Uterus (tissue), 4 donors: Measurements from ENCODE around the gene RCN1. TPM values are rescaled to one million over a fixed set of nuclear protein-coding genes. Genes with fewer than 3 reads are reported as not detected.

Source experiments
- DNase-seq, 2 donors: peaks; one replicate each; pipeline ENCODE4 v3.0.0-alpha.2; 2019 to 2020
- H3K27ac ChIP-seq, 2 donors: fragments of 200-600 bp; sonication (generic); 1 replicate in 1 of 2; 2 replicates in 1 of 2; pipeline ENCODE4 v1.5.1; 2016 to 2018
- H3K27me3 ChIP-seq, 2 donors: fragments of 200-600 bp; sonication (generic); one replicate each; pipeline ENCODE4 v1.5.1; 2018 to 2019; ENCODE audit warnings: control low read depth in 1 of 2
- H3K36me3 ChIP-seq, 2 donors: fragments of 200-600 bp; sonication (generic); one replicate each; pipeline ENCODE4 v1.5.1; 2019; ENCODE audit warnings: control low read depth in 1 of 2
- H3K4me1 ChIP-seq, 2 donors: fragments of 200-600 bp; sonication (generic); one replicate each; pipeline ENCODE4 v1.5.1; 2018 to 2019; ENCODE audit warnings: control low read depth in 1 of 2
- H3K4me3 ChIP-seq, 2 donors: fragments of 200-600 bp; sonication (generic); 1 replicate in 1 of 2; 2 replicates in 1 of 2; pipeline ENCODE4 v1.5.1; 2018 to 2019; ENCODE audit warnings: mild to moderate bottlenecking in 1 of 2
- H3K9me3 ChIP-seq, 2 donors: fragments of 200-600 bp; sonication (generic); one replicate each; pipeline ENCODE4 v1.5.1; 2019; ENCODE audit warnings: control low read depth in 1 of 2
- POLR2A ChIP-seq, 2 donors: fragments of 450-650 bp; IDR thresholded peaks; one replicate each; pipeline ENCODE4 v1.6.1; 2016; ENCODE audit warnings: antibody characterized with exemption in 2 of 2, mild to moderate bottlenecking in 1 of 2, moderate library complexity in 1 of 2
- intact Hi-C: fragments of 100-400 bp; cut with DNase I; formaldehyde crosslinking; loops from one replicate; pipeline ENCODE4 v1.15.1; 2023; ENCODE audit warnings: low total_unique reads
- total RNA-seq, 4 donors: library from RNA; depleted of rRNA in 3 of 4; stranded (reverse); fragments of >200 nt in 3 of 4; gene quantifications; one replicate each; pipeline versions ENCODE4 v1.1.0 to v1.2.4, GENCODE V29; 2014 to 2023
- TF ChIP-seq, protein P1 (sequence below), 4 experiments: fragments of 200-600 bp in 2 of 4; fragments of 450-650 bp in 2 of 4; sonication (generic) in 2 of 4; IDR thresholded peaks; one replicate each; pipeline ENCODE4 v1.5.1; 2016 to 2019; ENCODE audit warnings: antibody characterized with exemption in 4 of 4, mild to moderate bottlenecking in 2 of 4, moderate library complexity in 1 of 4
- donor health status: DM: yes; HTN: yes; CAD: no.

RCN1 gene
- total RNA-seq, 4 donors from 2014 or later, result 26.1 to 221 (median 67.9) TPM

DNA sequence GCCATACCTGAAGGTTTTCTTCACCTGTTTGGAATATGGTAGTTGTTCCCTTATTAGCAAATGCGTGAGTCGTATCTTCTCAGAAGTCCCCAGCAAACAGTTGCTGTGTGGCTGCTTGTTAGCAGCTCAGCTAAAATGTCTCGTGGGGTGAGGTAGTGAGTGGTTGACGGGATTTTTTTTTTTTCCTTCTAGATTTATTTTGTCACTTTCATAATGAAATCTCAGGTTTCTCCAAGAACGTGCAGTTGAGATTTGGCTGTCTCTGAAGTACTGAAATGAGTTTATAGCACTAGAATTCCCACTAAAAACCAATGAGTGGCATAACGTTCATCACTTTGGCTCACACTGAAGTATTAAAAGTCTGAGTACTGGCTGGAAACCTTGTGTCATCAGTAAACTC is 16.8 kb downstream of the RCN1 start:
- no peak overlapping the region for H3K4me3 ChIP-seq
- no peaks in the 10 kb centered on the region for H3K27me3 ChIP-seq
- TF ChIP-seq, protein P1, sequence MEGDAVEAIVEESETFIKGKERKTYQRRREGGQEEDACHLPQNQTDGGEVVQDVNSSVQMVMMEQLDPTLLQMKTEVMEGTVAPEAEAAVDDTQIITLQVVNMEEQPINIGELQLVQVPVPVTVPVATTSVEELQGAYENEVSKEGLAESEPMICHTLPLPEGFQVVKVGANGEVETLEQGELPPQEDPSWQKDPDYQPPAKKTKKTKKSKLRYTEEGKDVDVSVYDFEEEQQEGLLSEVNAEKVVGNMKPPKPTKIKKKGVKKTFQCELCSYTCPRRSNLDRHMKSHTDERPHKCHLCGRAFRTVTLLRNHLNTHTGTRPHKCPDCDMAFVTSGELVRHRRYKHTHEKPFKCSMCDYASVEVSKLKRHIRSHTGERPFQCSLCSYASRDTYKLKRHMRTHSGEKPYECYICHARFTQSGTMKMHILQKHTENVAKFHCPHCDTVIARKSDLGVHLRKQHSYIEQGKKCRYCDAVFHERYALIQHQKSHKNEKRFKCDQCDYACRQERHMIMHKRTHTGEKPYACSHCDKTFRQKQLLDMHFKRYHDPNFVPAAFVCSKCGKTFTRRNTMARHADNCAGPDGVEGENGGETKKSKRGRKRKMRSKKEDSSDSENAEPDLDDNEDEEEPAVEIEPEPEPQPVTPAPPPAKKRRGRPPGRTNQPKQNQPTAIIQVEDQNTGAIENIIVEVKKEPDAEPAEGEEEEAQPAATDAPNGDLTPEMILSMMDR (IDR thresholded peaks at IDR 0.05), result no peak
- TF ChIP-seq POLR2A (IDR thresholded peaks at IDR 0.05), result no peak
- H3K9me3 ChIP-seq, result no peaks in the 10 kb centered on the region
- H3K27ac ChIP-seq, result no peak overlapping the region
- H3K4me1 ChIP-seq, result no peaks in the 10 kb centered on the region
- intact Hi-C loops, result no loop called here
- H3K36me3 ChIP-seq, result no peaks in the 10 kb centered on the region
- no peak for DNase-seq

GRCh38 chr11:32108576-32108975 is 17.7 kb downstream of the RCN1 start:
- H3K9me3 ChIP-seq, result no peaks in the 10 kb centered on the region
- no peak for DNase-seq
- H3K4me3 ChIP-seq, result no peak overlapping the region
- no peak overlapping the region for H3K27ac ChIP-seq
- no peaks in the 10 kb centered on the region for H3K36me3 ChIP-seq
- no peaks in the 10 kb centered on the region for H3K4me1 ChIP-seq
- intact Hi-C loops, result no loop called here
- TF ChIP-seq, protein P1 (IDR thresholded peaks at IDR 0.05), result no peak
- no peak for TF ChIP-seq POLR2A (IDR thresholded peaks at IDR 0.05)
- no peaks in the 10 kb centered on the region for H3K27me3 ChIP-seq

DNA sequence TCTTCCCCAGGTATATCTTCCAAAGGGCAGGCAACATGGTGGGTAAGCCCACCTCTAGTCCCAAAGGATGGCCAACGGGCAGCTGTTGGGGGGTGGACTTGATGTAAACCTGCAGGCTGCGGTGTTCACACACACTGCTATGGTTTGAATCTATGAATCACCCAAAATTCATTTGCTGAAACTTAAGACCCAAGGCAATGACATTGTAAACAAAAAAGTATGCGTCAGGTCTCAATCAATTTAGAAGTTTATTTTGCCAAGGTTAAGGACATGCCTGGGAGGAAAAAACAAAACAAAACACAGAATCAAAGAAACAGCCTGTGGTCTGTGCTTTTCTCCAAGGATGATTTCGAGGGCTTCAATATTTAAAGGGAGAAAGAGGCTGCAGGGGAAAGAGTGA is 18.3 kb downstream of the RCN1 start:
- TF ChIP-seq POLR2A (IDR thresholded peaks at IDR 0.05), result no peak
- TF ChIP-seq, protein P1 (IDR thresholded peaks at IDR 0.05), result no peak

DNA sequence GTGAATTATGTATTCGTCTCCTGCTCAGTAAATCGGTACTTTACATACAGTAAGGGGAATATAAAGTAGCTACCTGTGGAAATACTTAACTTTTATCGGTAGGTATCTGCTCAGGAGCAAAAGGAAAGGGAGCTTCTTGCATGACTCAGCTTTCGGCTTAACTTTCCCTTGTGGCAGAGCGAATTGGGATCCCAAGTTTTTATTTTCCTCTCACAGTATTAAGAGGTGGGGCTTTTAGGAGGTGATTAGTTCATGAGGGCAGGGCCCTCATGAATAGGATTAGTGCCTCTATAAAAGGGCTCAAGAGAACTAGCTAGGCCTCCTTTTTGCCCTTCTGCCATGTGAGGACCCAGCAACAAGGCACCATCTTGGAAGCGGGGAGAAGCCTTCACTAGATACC is 18.7 kb downstream of the RCN1 start:
- Histone ChIP-seq H3K27ac (no peak overlapping the region), H3K27me3 (no peaks in the 10 kb centered on the region), H3K36me3 (no peaks in the 10 kb centered on the region), H3K4me1 (no peaks in the 10 kb centered on the region), H3K9me3 (no peaks in the 10 kb centered on the region), H3K4me3 (no peak overlapping the region)
- DNase-seq, result no peak
- no peak for TF ChIP-seq POLR2A (IDR thresholded peaks at IDR 0.05)
- TF ChIP-seq, protein P1 (IDR thresholded peaks at IDR 0.05), result no peak
- intact Hi-C loops, result no loop called here

More for the DNA sequence above, 18.3 kb downstream of the RCN1 start:
- intact Hi-C loops, result no loop called here
- H3K4me1 ChIP-seq, result no peaks in the 10 kb centered on the region
- no peaks in the 10 kb centered on the region for H3K36me3 ChIP-seq
- H3K4me3 ChIP-seq, result no peak overlapping the region
- H3K27me3 ChIP-seq, result no peaks in the 10 kb centered on the region
- no peak overlapping the region for H3K27ac ChIP-seq
- DNase-seq, result no peak
- H3K9me3 ChIP-seq, result no peaks in the 10 kb centered on the region

- no peaks in the 10 kb centered on the region for H3K4me1 ChIP-seq
- no peaks in the 10 kb centered on the region for H3K9me3 ChIP-seq
- no peak for DNase-seq
- H3K27me3 ChIP-seq, result no peaks in the 10 kb centered on the region
- TF ChIP-seq, protein P1 (IDR thresholded peaks at IDR 0.05), result no peak
- TF ChIP-seq POLR2A (IDR thresholded peaks at IDR 0.05), result no peak
- intact Hi-C loops, result no loop called here
- H3K36me3 ChIP-seq, result no peaks in the 10 kb centered on the region
- H3K4me3 ChIP-seq, result no peak overlapping the region
- H3K27ac ChIP-seq, result no peak overlapping the region
These were observed 19.9 kb downstream of the RCN1 start for GRCh38 chr11:32110795-32111194.
